Astrocyte (in vitro differentiated cells and primary cell): ENCODE measurements around the gene MED13L.

Experiments used
- EZH2 ChIP-seq: IDR thresholded peaks from 2 replicates; pipeline ENCODE4 v1.6.1; 2012; ENCODE audit warnings: mild to moderate bottlenecking, low read length, inconsistent platforms; ENCODE audit not compliant: insufficient read depth
- TF ChIP-seq, protein P1 (sequence below): IDR thresholded peaks from 2 replicates; pipeline ENCODE4 v1.5.1; 2011; ENCODE audit warnings: low read depth, mild to moderate bottlenecking, inconsistent platforms, low read length, moderate library complexity; ENCODE audit not compliant: insufficient read depth

DNA sequence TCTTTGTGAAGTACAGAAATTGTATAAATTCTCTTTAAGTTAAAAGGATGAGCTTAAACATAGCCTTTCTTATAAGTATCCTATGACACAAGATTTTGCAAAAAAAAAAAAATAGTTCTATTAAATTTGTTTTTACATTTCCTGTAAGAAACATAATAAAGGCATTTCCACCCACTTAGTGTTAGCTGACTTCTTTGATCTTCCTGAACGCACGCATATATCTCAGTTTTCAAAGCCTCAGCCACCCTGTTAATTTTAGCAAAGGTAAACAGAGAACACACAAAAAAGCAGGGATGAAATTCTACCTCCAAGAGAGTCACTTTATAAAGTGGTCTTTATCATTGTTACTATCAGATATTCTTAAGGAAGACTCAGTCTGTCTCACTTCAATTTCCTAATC is 277.9 kb downstream of the MED13L start:
- TF ChIP-seq, protein P1, sequence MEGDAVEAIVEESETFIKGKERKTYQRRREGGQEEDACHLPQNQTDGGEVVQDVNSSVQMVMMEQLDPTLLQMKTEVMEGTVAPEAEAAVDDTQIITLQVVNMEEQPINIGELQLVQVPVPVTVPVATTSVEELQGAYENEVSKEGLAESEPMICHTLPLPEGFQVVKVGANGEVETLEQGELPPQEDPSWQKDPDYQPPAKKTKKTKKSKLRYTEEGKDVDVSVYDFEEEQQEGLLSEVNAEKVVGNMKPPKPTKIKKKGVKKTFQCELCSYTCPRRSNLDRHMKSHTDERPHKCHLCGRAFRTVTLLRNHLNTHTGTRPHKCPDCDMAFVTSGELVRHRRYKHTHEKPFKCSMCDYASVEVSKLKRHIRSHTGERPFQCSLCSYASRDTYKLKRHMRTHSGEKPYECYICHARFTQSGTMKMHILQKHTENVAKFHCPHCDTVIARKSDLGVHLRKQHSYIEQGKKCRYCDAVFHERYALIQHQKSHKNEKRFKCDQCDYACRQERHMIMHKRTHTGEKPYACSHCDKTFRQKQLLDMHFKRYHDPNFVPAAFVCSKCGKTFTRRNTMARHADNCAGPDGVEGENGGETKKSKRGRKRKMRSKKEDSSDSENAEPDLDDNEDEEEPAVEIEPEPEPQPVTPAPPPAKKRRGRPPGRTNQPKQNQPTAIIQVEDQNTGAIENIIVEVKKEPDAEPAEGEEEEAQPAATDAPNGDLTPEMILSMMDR, result no peak
- no peak for TF ChIP-seq EZH2
